ENCODE data around the gene ACHE. TPM values are rescaled to one million over a fixed set of nuclear protein-coding genes. Genes with fewer than 3 reads are reported as not detected.

ACHE gene
- total and polyA plus RNA-seq, 7 donors: 3.0 to 20.6 (median 5.7) TPM

GRCh38 chr7:100882201-100882600 is 13.5 kb downstream of the ACHE start:
- Histone ChIP-seq H3K4me3 (no peak overlapping the region), H3K27me3 (no peaks in the 10 kb centered on the region), H3K4me1 (peaks cover 0 to 13% (median 8%) of the 10 kb centered on the region in 4 donors), H3K36me3 (peaks cover 46 to 82% (median 62%) of the 10 kb centered on the region in 4 donors), H3K27ac (no peak overlapping the region), H3K9me3 (no peaks in the 10 kb centered on the region)
- WGBS, 2 donors: 91 to 96% methylated on average over 9 of the region's 9 CpGs
- no peak for DNase-seq
- TF ChIP-seq EP300 (IDR thresholded peaks at IDR 0.05) (no peak), POLR2AphosphoS5 (IDR thresholded peaks at IDR 0.05) (no peak), POLR2A (IDR thresholded peaks at IDR 0.05) (no peak)
- TF ChIP-seq, protein P1, sequence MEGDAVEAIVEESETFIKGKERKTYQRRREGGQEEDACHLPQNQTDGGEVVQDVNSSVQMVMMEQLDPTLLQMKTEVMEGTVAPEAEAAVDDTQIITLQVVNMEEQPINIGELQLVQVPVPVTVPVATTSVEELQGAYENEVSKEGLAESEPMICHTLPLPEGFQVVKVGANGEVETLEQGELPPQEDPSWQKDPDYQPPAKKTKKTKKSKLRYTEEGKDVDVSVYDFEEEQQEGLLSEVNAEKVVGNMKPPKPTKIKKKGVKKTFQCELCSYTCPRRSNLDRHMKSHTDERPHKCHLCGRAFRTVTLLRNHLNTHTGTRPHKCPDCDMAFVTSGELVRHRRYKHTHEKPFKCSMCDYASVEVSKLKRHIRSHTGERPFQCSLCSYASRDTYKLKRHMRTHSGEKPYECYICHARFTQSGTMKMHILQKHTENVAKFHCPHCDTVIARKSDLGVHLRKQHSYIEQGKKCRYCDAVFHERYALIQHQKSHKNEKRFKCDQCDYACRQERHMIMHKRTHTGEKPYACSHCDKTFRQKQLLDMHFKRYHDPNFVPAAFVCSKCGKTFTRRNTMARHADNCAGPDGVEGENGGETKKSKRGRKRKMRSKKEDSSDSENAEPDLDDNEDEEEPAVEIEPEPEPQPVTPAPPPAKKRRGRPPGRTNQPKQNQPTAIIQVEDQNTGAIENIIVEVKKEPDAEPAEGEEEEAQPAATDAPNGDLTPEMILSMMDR (IDR thresholded peaks at IDR 0.05): no peak
- intact Hi-C loops (cut with DNase I): no loop called here

DNA sequence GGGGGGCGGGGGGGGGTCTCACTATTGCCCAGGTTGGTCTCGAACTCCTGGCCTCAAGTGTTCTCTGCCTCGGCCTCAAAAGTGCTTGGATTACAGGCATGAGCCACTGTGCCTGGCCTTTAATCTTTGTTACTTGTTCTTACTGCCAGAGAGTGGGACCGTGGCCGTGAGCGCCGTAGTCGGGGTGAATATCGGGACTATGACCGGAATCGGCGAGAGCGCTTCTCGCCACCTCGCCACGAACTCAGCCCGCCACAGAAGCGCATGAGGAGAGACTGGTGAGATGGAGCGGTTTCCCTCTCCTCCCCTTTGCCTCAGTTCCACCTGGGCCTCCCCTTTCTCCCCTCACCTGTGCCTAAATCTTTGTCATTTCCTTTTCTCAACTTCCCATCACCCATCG is 14.6 kb downstream of the ACHE start:
- H3K27ac ChIP-seq: no peak overlapping the region
- H3K36me3 ChIP-seq: peaks cover 41 to 77% (median 51%) of the 10 kb centered on the region in 4 donors
- WGBS, 2 donors: 97% methylated on average over 20 of the region's 20 CpGs
- no peak overlapping the region for H3K4me3 ChIP-seq
- H3K4me1 ChIP-seq: peaks cover 0 to 24% (median 17%) of the 10 kb centered on the region in 4 donors
- DNase-seq: no peak
- H3K9me3 ChIP-seq: no peaks in the 10 kb centered on the region
- intact Hi-C loops (cut with DNase I): no loop called here
- no peak for TF ChIP-seq POLR2A (IDR thresholded peaks at IDR 0.05)
- TF ChIP-seq POLR2AphosphoS5 (IDR thresholded peaks at IDR 0.05): no peak
- TF ChIP-seq EP300 (IDR thresholded peaks at IDR 0.05): no peak
- TF ChIP-seq, protein P1 (IDR thresholded peaks at IDR 0.05): no peak
- H3K27me3 ChIP-seq: no peaks in the 10 kb centered on the region

GRCh38 chr7:100880645-100881044 is 15.0 kb downstream of the ACHE start:
- TF ChIP-seq POLR2AphosphoS5 (IDR thresholded peaks at IDR 0.05) (no peak), POLR2A (IDR thresholded peaks at IDR 0.05) (no peak), EP300 (IDR thresholded peaks at IDR 0.05) (no peak)
- TF ChIP-seq, protein P1 (IDR thresholded peaks at IDR 0.05): no peak
- 93 to 94% methylated on average over 7 of the region's 7 CpGs for WGBS, 2 donors
- DNase-seq: no peak
- H3K9me3 ChIP-seq: no peaks in the 10 kb centered on the region
- H3K27ac ChIP-seq: no peak overlapping the region
- peaks cover 37 to 73% (median 46%) of the 10 kb centered on the region in 4 donors for H3K36me3 ChIP-seq
- H3K27me3 ChIP-seq: no peaks in the 10 kb centered on the region
- peaks cover 0 to 29% (median 22%) of the 10 kb centered on the region in 4 donors for H3K4me1 ChIP-seq
- intact Hi-C loops (cut with DNase I): no loop called here
- H3K4me3 ChIP-seq: no peak overlapping the region

- DNase-seq: no peak
- H3K4me3 ChIP-seq: no peak overlapping the region
- H3K9me3 ChIP-seq: no peaks in the 10 kb centered on the region
- peaks cover 0 to 30% (median 24%) of the 10 kb centered on the region in 4 donors for H3K4me1 ChIP-seq
- 89 to 95% methylated on average over 11 of the region's 11 CpGs for WGBS, 2 donors
- TF ChIP-seq POLR2AphosphoS5 (IDR thresholded peaks at IDR 0.05): no peak
- no peak for TF ChIP-seq EP300 (IDR thresholded peaks at IDR 0.05)
- TF ChIP-seq, protein P1 (IDR thresholded peaks at IDR 0.05): no peak
- TF ChIP-seq POLR2A (IDR thresholded peaks at IDR 0.05): no peak
- no peak overlapping the region for H3K27ac ChIP-seq
- no peaks in the 10 kb centered on the region for H3K27me3 ChIP-seq
- intact Hi-C loops (cut with DNase I): loop anchor here (10.0 kb wide), 1 partner anchor 265 kb away; the partner anchor contains the start of gene MOSPD3
- peaks cover 28 to 64% (median 38%) of the 10 kb centered on the region in 4 donors for H3K36me3 ChIP-seq
These were observed 15.9 kb downstream of the ACHE start for GRCh38 chr7:100879685-100880261.

Measured in sigmoid colon (tissue), 7 donors.